ENCODE data around the gene F10. TPM values are rescaled to one million over a fixed set of nuclear protein-coding genes. Genes with fewer than 3 reads are reported as not detected.

The F10 gene
- polyA plus RNA-seq, 1 donor from 2014 or later: not detected

DNA sequence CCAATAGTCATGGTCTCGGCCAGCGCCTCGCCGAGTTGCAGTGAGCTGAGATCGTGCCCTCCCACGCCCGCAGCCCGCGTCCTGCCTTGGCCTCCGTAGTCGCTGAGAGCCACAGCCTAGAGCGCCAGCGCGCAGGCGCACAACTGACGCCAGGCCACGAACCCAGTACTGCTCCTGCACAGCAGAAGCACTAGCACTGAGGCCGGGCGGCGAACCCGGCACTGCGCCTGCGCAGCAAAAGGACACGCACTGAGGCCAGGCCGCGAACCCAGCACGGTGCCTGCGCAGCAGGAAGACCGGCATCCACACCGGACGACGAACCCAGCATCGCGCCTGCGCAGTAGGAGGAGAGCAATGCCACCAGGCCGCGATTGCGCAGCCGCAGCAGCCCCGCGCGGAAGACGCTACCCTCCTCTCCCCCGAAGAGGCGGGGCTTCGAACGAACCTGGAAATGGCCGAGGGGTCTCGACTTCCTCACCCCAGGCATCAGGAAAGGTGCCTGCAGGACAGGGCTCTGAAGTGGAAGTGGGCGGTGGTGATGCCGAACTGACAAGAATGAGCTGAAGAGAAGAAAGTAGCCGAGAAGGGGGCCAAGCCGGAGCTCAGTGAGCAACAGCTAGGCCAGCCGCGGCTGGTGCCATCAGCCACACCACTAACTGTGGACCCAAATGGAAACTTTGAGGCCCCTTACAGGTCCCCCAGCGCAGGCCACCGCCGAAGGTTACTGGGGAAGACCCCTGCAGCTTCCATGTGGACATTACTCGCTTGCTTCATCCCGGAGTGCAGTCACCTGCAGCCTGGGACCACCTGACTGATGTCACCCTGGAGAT, 7.5 kb downstream of the F10 start:
- no peaks in the 10 kb centered on the region for H4K20me1 ChIP-seq (ENCODE audit: insufficient read depth)
- TF ChIP-seq EP300 (conservative IDR thresholded peaks at IDR 0.05; ENCODE audit: poor library complexity, severe bottlenecking): no peak
- TF ChIP-seq POLR2AphosphoS5 (IDR thresholded peaks at IDR 0.05): no peak
- no peak for TF ChIP-seq RAD21 (conservative IDR thresholded peaks at IDR 0.05)
- TF ChIP-seq, protein P1, sequence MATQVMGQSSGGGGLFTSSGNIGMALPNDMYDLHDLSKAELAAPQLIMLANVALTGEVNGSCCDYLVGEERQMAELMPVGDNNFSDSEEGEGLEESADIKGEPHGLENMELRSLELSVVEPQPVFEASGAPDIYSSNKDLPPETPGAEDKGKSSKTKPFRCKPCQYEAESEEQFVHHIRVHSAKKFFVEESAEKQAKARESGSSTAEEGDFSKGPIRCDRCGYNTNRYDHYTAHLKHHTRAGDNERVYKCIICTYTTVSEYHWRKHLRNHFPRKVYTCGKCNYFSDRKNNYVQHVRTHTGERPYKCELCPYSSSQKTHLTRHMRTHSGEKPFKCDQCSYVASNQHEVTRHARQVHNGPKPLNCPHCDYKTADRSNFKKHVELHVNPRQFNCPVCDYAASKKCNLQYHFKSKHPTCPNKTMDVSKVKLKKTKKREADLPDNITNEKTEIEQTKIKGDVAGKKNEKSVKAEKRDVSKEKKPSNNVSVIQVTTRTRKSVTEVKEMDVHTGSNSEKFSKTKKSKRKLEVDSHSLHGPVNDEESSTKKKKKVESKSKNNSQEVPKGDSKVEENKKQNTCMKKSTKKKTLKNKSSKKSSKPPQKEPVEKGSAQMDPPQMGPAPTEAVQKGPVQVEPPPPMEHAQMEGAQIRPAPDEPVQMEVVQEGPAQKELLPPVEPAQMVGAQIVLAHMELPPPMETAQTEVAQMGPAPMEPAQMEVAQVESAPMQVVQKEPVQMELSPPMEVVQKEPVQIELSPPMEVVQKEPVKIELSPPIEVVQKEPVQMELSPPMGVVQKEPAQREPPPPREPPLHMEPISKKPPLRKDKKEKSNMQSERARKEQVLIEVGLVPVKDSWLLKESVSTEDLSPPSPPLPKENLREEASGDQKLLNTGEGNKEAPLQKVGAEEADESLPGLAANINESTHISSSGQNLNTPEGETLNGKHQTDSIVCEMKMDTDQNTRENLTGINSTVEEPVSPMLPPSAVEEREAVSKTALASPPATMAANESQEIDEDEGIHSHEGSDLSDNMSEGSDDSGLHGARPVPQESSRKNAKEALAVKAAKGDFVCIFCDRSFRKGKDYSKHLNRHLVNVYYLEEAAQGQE (IDR thresholded peaks at IDR 0.05; ENCODE audit: borderline replicate concordance): no peak
- TF ChIP-seq, protein P2, sequence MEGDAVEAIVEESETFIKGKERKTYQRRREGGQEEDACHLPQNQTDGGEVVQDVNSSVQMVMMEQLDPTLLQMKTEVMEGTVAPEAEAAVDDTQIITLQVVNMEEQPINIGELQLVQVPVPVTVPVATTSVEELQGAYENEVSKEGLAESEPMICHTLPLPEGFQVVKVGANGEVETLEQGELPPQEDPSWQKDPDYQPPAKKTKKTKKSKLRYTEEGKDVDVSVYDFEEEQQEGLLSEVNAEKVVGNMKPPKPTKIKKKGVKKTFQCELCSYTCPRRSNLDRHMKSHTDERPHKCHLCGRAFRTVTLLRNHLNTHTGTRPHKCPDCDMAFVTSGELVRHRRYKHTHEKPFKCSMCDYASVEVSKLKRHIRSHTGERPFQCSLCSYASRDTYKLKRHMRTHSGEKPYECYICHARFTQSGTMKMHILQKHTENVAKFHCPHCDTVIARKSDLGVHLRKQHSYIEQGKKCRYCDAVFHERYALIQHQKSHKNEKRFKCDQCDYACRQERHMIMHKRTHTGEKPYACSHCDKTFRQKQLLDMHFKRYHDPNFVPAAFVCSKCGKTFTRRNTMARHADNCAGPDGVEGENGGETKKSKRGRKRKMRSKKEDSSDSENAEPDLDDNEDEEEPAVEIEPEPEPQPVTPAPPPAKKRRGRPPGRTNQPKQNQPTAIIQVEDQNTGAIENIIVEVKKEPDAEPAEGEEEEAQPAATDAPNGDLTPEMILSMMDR (IDR thresholded peaks at IDR 0.05; ENCODE audit: poor library complexity, severe bottlenecking): no peak
- TF ChIP-seq EZH2 (IDR thresholded peaks at IDR 0.05; ENCODE audit: borderline replicate concordance, insufficient read depth, low read length, poor library complexity, severe bottlenecking): no peak
- no peak for TF ChIP-seq TAF1 (IDR thresholded peaks at IDR 0.05; ENCODE audit: low read depth)
- TF ChIP-seq SMC3 (conservative IDR thresholded peaks at IDR 0.05; ENCODE audit: poor library complexity): no peak
- TF ChIP-seq MXI1 (conservative IDR thresholded peaks at IDR 0.05; ENCODE audit: poor library complexity, severe bottlenecking): no peak
- H3K27ac ChIP-seq (ENCODE audit: low read length): no peak overlapping the region
- H3K36me3 ChIP-seq (ENCODE audit: insufficient read depth, low read length): no peaks in the 10 kb centered on the region
- no peak overlapping the region for H3K4me2 ChIP-seq (ENCODE audit: low read length)
- no peaks in the 10 kb centered on the region for H3K27me3 ChIP-seq (ENCODE audit: insufficient read depth, low read depth, low read length)
- no peak overlapping the region for H3K4me3 ChIP-seq (ENCODE audit: low read length)
- H3F3A ChIP-seq (ENCODE audit: insufficient read depth, low read length, poor library complexity, severe bottlenecking): no peaks in the 10 kb centered on the region
- no peaks in the 10 kb centered on the region for H3K79me2 ChIP-seq (replicated peaks; ENCODE audit: insufficient read depth, low read length)
- no peak overlapping the region for H2AFZ ChIP-seq (ENCODE audit: low read depth, low read length)
- H3K9me3 ChIP-seq (ENCODE audit: low read length): no peaks in the 10 kb centered on the region
- no peak overlapping the region for H3K9ac ChIP-seq (ENCODE audit: low read length)
- H3K9me2 ChIP-seq (ENCODE audit: insufficient read depth, low read length): no peaks in the 10 kb centered on the region

DNA sequence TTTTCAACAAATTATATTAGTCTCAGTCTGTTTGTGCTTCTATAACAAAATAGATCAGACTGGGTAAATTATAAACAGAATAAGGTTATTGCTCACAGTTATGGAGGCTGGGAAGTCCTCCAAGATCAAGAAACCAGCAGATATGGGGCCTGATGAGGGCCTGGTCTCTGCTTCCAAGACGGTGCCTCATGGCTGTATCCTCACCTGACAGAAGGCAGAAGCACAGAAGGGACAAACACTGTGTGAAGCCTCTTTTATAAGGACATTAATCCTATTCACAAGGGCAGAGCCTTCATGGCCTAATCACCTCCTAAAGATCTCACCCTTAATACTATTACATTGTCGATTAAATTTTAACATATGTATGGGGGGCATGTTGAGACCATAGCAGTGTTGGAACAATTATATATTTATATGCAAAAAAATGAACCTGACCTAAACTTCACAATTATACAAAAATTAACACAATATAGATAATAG, 12.7 kb downstream of the F10 start:
- Histone ChIP-seq H3K4me2 (ENCODE audit: low read length) (no peak overlapping the region), H3K27me3 (ENCODE audit: insufficient read depth, low read depth, low read length) (no peaks in the 10 kb centered on the region), H2AFZ (ENCODE audit: low read depth, low read length) (no peak overlapping the region), H3K79me2 (replicated peaks; ENCODE audit: insufficient read depth, low read length) (no peaks in the 10 kb centered on the region), H3K36me3 (ENCODE audit: insufficient read depth, low read length) (no peaks in the 10 kb centered on the region), H4K20me1 (ENCODE audit: insufficient read depth) (no peaks in the 10 kb centered on the region), H3K4me3 (ENCODE audit: low read length) (no peak overlapping the region), H3K9ac (ENCODE audit: low read length) (no peak overlapping the region), H3K9me3 (ENCODE audit: low read length) (no peaks in the 10 kb centered on the region), H3F3A (ENCODE audit: insufficient read depth, low read length, poor library complexity, severe bottlenecking) (no peaks in the 10 kb centered on the region), H3K27ac (ENCODE audit: low read length) (no peak overlapping the region), H3K9me2 (ENCODE audit: insufficient read depth, low read length) (no peaks in the 10 kb centered on the region)
- TF ChIP-seq EP300 (conservative IDR thresholded peaks at IDR 0.05; ENCODE audit: poor library complexity, severe bottlenecking) (no peak), TAF1 (IDR thresholded peaks at IDR 0.05; ENCODE audit: low read depth) (no peak), EZH2 (IDR thresholded peaks at IDR 0.05; ENCODE audit: borderline replicate concordance, insufficient read depth, low read length, poor library complexity, severe bottlenecking) (no peak), RAD21 (conservative IDR thresholded peaks at IDR 0.05) (no peak), MXI1 (conservative IDR thresholded peaks at IDR 0.05; ENCODE audit: poor library complexity, severe bottlenecking) (no peak), POLR2AphosphoS5 (IDR thresholded peaks at IDR 0.05) (no peak), SMC3 (conservative IDR thresholded peaks at IDR 0.05; ENCODE audit: poor library complexity) (no peak)
- TF ChIP-seq, protein P2 (IDR thresholded peaks at IDR 0.05; ENCODE audit: poor library complexity, severe bottlenecking): no peak
- TF ChIP-seq, protein P1 (IDR thresholded peaks at IDR 0.05; ENCODE audit: borderline replicate concordance): no peak

Measured in neural cell (in vitro differentiated cells).